Measurements from ENCODE around the gene TPK1.

The TPK1 gene

GRCh38 chr7:144736880-144737493 lies 98.9 kb downstream of the TPK1 start:
- Histone ChIP-seq H3K4me1 (ENCODE audit: control insufficient read depth, insufficient read depth, low read length) (no peaks in the 10 kb centered on the region), H3K36me3 (ENCODE audit: control insufficient read depth in 2 of 2, insufficient read depth in 1 of 2, low read length in 2 of 2) (no peaks in the 10 kb centered on the region), H3K9me3 (ENCODE audit: control insufficient read depth, insufficient read depth, low read depth, low read length) (no peaks in the 10 kb centered on the region), H3K4me3 (ENCODE audit: low read depth, low read length) (no peak overlapping the region), H3K27ac (ENCODE audit: extremely low read depth, low read depth, low read length) (no peak overlapping the region)
- TF ChIP-seq PRDM1 (tag by site-specific recombination; IDR thresholded peaks at IDR 0.05) (peak; percentile 68), EGR2 (tag by site-specific recombination; IDR thresholded peaks at IDR 0.05; ENCODE audit: low read depth) (no peak)
- CTCF ChIA-PET: interaction anchor here (0.7 to 1.2 kb wide), 2 partner anchors 53 to 135 kb away, joined by 3 to 6 read pairs; no protein-coding TSS in a partner anchor
- POLR2A ChIA-PET: no interaction called here

- CTCF ChIA-PET: interaction anchor here (0.6 to 0.9 kb wide), 3 partner anchors 65 to 239 kb away, joined by 3 read pairs; no protein-coding TSS in a partner anchor
- H3K4me3 ChIP-seq (ENCODE audit: low read depth, low read length): no peak overlapping the region
- no peaks in the 10 kb centered on the region for H3K4me1 ChIP-seq (ENCODE audit: control insufficient read depth, insufficient read depth, low read length)
- no peak overlapping the region for H3K27ac ChIP-seq (ENCODE audit: extremely low read depth, low read depth, low read length)
- TF ChIP-seq ATF2 (tag by site-specific recombination; IDR thresholded peaks at IDR 0.05; ENCODE audit: low read depth) (no peak), ZNF398 (tag by site-specific recombination; IDR thresholded peaks at IDR 0.05) (no peak)
- POLR2A ChIA-PET: no interaction called here
- H3K36me3 ChIP-seq (ENCODE audit: control insufficient read depth in 2 of 2, insufficient read depth in 1 of 2, low read length in 2 of 2): no peaks in the 10 kb centered on the region
- H3K9me3 ChIP-seq (ENCODE audit: control insufficient read depth, insufficient read depth, low read depth, low read length): no peaks in the 10 kb centered on the region
These were observed 100.2 kb downstream of the TPK1 start for GRCh38 chr7:144735505-144736276.

DNA sequence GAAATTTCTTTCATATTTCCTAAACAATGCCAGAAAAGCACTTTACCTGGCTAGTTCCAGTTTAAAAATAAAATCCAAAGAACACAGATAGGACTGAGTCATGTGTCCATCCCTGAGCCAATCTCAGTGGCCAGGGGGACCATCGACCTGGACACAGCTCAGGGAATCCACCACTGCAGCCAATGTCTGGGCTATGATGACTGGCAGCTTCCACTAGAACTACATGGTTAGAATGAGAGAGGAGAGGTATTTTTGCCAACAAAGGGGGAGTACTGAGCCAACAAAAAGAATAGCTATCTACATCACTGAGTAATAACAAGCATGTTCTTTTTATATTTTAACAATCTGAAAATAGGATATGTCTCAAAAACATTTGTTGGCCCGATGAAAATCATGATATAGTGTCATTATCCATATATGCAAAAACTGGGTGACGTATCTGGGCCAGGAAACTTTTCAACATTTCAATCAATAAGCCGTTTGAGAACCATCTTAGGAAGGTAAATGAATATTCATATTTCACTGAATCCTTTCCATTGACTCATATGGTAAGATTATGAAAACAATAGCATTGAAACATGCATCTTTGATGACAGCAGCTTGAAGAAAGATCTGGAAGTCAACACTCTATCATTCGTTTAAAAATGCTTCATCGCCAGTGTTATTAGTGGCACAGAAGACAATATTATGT lies 104.0 kb downstream of the TPK1 start:
- no peaks in the 10 kb centered on the region for H3K9me3 ChIP-seq (ENCODE audit: control insufficient read depth, insufficient read depth, low read depth, low read length)
- H3K27ac ChIP-seq (ENCODE audit: extremely low read depth, low read depth, low read length): no peak overlapping the region
- CTCF ChIA-PET: interaction anchor here (1.1 kb wide), 1 partner anchor 11 kb away, joined by 3 read pairs; no protein-coding TSS in a partner anchor
- POLR2A ChIA-PET: no interaction called here
- H3K36me3 ChIP-seq (ENCODE audit: control insufficient read depth in 2 of 2, insufficient read depth in 1 of 2, low read length in 2 of 2): no peaks in the 10 kb centered on the region
- H3K4me1 ChIP-seq (ENCODE audit: control insufficient read depth, insufficient read depth, low read length): no peaks in the 10 kb centered on the region
- H3K4me3 ChIP-seq (ENCODE audit: low read depth, low read length): no peak overlapping the region
- TF ChIP-seq ZXDB (tag by site-specific recombination; IDR thresholded peaks at IDR 0.05) (no peak), ZNF555 (tag by site-specific recombination; conservative IDR thresholded peaks at IDR 0.05) (no peak), ZNF19 (tag by site-specific recombination; IDR thresholded peaks at IDR 0.05; ENCODE audit: low read depth) (no peak), ZNF513 (tag by site-specific recombination; IDR thresholded peaks at IDR 0.05) (no peak), MYNN (tag by site-specific recombination; IDR thresholded peaks at IDR 0.05; ENCODE audit: borderline replicate concordance) (no peak), ZFP69B (tag by site-specific recombination; IDR thresholded peaks at IDR 0.05) (no peak), ZNF292 (tag by site-specific recombination; IDR thresholded peaks at IDR 0.05; ENCODE audit: borderline replicate concordance, low read depth) (no peak), ZNF830 (tag by site-specific recombination; IDR thresholded peaks at IDR 0.05; ENCODE audit: low read depth) (no peak), GLIS1 (tag by site-specific recombination; IDR thresholded peaks at IDR 0.05) (no peak), ZFP41 (tag by site-specific recombination; IDR thresholded peaks at IDR 0.05; ENCODE audit: borderline replicate concordance) (no peak), ZNF10 (tag by site-specific recombination; IDR thresholded peaks at IDR 0.05) (no peak), ZNF335 (tag by site-specific recombination; conservative IDR thresholded peaks at IDR 0.05) (no peak)
- TF ChIP-seq, protein P1, sequence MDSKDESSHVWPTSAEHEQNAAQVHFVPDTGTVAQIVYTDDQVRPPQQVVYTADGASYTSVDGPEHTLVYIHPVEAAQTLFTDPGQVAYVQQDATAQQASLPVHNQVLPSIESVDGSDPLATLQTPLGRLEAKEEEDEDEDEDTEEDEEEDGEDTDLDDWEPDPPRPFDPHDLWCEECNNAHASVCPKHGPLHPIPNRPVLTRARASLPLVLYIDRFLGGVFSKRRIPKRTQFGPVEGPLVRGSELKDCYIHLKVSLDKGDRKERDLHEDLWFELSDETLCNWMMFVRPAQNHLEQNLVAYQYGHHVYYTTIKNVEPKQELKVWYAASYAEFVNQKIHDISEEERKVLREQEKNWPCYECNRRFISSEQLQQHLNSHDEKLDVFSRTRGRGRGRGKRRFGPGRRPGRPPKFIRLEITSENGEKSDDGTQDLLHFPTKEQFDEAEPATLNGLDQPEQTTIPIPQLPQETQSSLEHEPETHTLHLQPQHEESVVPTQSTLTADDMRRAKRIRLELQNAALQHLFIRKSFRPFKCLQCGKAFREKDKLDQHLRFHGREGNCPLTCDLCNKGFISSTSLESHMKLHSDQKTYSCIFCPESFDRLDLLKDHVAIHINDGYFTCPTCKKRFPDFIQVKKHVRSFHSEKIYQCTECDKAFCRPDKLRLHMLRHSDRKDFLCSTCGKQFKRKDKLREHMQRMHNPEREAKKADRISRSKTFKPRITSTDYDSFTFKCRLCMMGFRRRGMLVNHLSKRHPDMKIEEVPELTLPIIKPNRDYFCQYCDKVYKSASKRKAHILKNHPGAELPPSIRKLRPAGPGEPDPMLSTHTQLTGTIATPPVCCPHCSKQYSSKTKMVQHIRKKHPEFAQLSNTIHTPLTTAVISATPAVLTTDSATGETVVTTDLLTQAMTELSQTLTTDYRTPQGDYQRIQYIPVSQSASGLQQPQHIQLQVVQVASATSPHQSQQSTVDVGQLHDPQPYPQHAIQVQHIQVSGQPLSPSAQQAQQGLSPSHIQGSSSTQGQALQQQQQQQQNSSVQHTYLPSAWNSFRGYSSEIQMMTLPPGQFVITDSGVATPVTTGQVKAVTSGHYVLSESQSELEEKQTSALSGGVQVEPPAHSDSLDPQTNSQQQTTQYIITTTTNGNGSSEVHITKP (tag by site-specific recombination; IDR thresholded peaks at IDR 0.05): no peak

Measured in HEK293 (cell line).